WTC11 (cell line): ENCODE measurements around the gene SLC47A2. TPM values are rescaled to one million over a fixed set of nuclear protein-coding genes. Genes with fewer than 3 reads are reported as not detected.

Experiments used
- ATAC-seq: fragments of 200-7000 bp; cut with Tn5 transposase; 2 replicates; pipeline ENCODE4 v1.10.0; 2021; ENCODE audit warnings: mild to moderate bottlenecking, moderate library complexity
- CTCF ChIA-PET: fragments of 300-600 bp; sonication (Branson Sonifier 250); formaldehyde crosslinking; loops from one replicate; lab custom pipeline; 2021; ENCODE audit warnings: antibody characterized with exemption; lab: Charles Lee
- POLR2A ChIA-PET: fragments of 350-600 bp; sonication (Branson Sonifier 250); formaldehyde crosslinking; loops from one replicate; lab custom pipeline; 2021; ENCODE audit warnings: antibody characterized with exemption; lab: Charles Lee
- DNase-seq: peaks from one replicate; pipeline ENCODE4 v3.0.0; 2021; ENCODE audit warnings: low spot score
- H3K27ac Mint-ChIP-seq: 2 replicates; pipeline ENCODE4 v1.8.0; 2021; ENCODE audit warnings: mixed read lengths
- H3K27me3 Mint-ChIP-seq: 2 replicates; pipeline ENCODE4 v1.8.0; 2021; ENCODE audit warnings: low read depth, mild to moderate bottlenecking, moderate library complexity, mixed read lengths
- H3K36me3 Mint-ChIP-seq: 2 replicates; pipeline ENCODE4 v1.8.0; 2021; ENCODE audit warnings: mixed read lengths
- H3K4me1 Mint-ChIP-seq: 2 replicates; pipeline ENCODE4 v1.8.0; 2022; ENCODE audit warnings: mixed read lengths
- H3K4me3 Mint-ChIP-seq: 2 replicates; pipeline ENCODE4 v1.8.0; 2021; ENCODE audit warnings: mild to moderate bottlenecking, moderate library complexity, mixed read lengths
- H3K9me3 Mint-ChIP-seq: 2 replicates; pipeline ENCODE4 v1.8.0; 2021; ENCODE audit warnings: mixed read lengths
- ESRRA ChIP-seq: sonication (generic); formaldehyde crosslinking; IDR thresholded peaks from 2 replicates; pipeline ENCODE4 v1.8.1; 2022; ENCODE audit warnings: mild to moderate bottlenecking, missing genetic modification reagents, borderline replicate concordance
- ETV6 ChIP-seq: sonication (generic); formaldehyde crosslinking; IDR thresholded peaks from 2 replicates; pipeline ENCODE4 v1.8.1; 2022; ENCODE audit warnings: mild to moderate bottlenecking, missing genetic modification reagents
- FOXK1 ChIP-seq: sonication (generic); formaldehyde crosslinking; IDR thresholded peaks from 2 replicates; pipeline ENCODE4 v1.8.0; 2022; ENCODE audit warnings: mild to moderate bottlenecking, moderate library complexity, missing genetic modification reagents
- IRF2 ChIP-seq: sonication (generic); formaldehyde crosslinking; IDR thresholded peaks from 2 replicates; pipeline ENCODE4 v1.8.0; 2022; ENCODE audit warnings: low read depth, missing genetic modification reagents, borderline replicate concordance
- JUN ChIP-seq: sonication (generic); formaldehyde crosslinking; IDR thresholded peaks from 2 replicates; pipeline ENCODE4 v1.8.0; 2023; ENCODE audit warnings: mild to moderate bottlenecking, missing genetic modification reagents
- MYBL2 ChIP-seq: sonication (generic); formaldehyde crosslinking; IDR thresholded peaks from 2 replicates; pipeline ENCODE4 v1.8.1; 2023; ENCODE audit warnings: mild to moderate bottlenecking, moderate library complexity, missing genetic modification reagents
- NFATC4 ChIP-seq: fragments of 250-450 bp; sonication (Bioruptor Pico); IDR thresholded peaks from 2 replicates; pipeline ENCODE4 v1.9.0; 2021; ENCODE audit warnings: mild to moderate bottlenecking
- NFYB ChIP-seq: sonication (generic); formaldehyde crosslinking; conservative IDR thresholded peaks from 2 replicates; pipeline ENCODE4 v1.8.0; 2022; ENCODE audit warnings: low read depth, missing genetic modification reagents
- NR1H2 ChIP-seq: sonication (generic); formaldehyde crosslinking; IDR thresholded peaks from 2 replicates; pipeline ENCODE4 v1.9.0; 2021; ENCODE audit warnings: mild to moderate bottlenecking, moderate library complexity, missing genetic modification reagents
- NR3C1 ChIP-seq: sonication (generic); formaldehyde crosslinking; conservative IDR thresholded peaks from 2 replicates; pipeline ENCODE4 v1.8.1; 2023; ENCODE audit warnings: low read depth, mild to moderate bottlenecking, missing genetic modification reagents
- RELA ChIP-seq: sonication (generic); formaldehyde crosslinking; IDR thresholded peaks from 2 replicates; pipeline ENCODE4 v1.8.1; 2022; ENCODE audit warnings: missing genetic modification reagents, mild to moderate bottlenecking, borderline replicate concordance
- RORB ChIP-seq: fragments of 250-450 bp; sonication (Bioruptor Pico); IDR thresholded peaks from 2 replicates; pipeline ENCODE4 v1.9.0; 2021; ENCODE audit warnings: mild to moderate bottlenecking
- STAT6 ChIP-seq: sonication (generic); formaldehyde crosslinking; conservative IDR thresholded peaks from 2 replicates; pipeline ENCODE4 v1.8.1; 2023; ENCODE audit warnings: mild to moderate bottlenecking, low read depth, missing genetic modification reagents, moderate library complexity
- ZNF121 ChIP-seq: sonication (generic); formaldehyde crosslinking; IDR thresholded peaks from 2 replicates; pipeline ENCODE4 v1.8.0; 2023; ENCODE audit warnings: missing genetic modification reagents
- ZNF263 ChIP-seq: sonication (generic); formaldehyde crosslinking; IDR thresholded peaks from 2 replicates; pipeline ENCODE4 v1.8.1; 2022; ENCODE audit warnings: low read depth, mild to moderate bottlenecking, moderate library complexity, missing genetic modification reagents
- ZNF317 ChIP-seq: sonication (generic); formaldehyde crosslinking; IDR thresholded peaks from 2 replicates; pipeline ENCODE4 v1.8.1; 2023; ENCODE audit warnings: low read depth, mild to moderate bottlenecking, moderate library complexity, missing genetic modification reagents, borderline replicate concordance
- ZNF423 ChIP-seq: fragments of 250-450 bp; sonication (Bioruptor Pico); IDR thresholded peaks from 2 replicates; pipeline ENCODE4 v2.1.2; 2022; ENCODE audit warnings: mild to moderate bottlenecking, moderate library complexity
- ZNF425 ChIP-seq: fragments of 250-450 bp; sonication (Bioruptor Pico); conservative IDR thresholded peaks from 2 replicates; pipeline ENCODE4 v1.9.0; 2021; ENCODE audit warnings: mild to moderate bottlenecking
- ZSCAN18 ChIP-seq: fragments of 250-450 bp; sonication (Bioruptor Pico); IDR thresholded peaks from 2 replicates; pipeline ENCODE4 v2.1.2; 2022; ENCODE audit warnings: mild to moderate bottlenecking, moderate library complexity
- total RNA-seq: library from RNA; stranded (reverse); gene quantifications from 3 replicates; pipeline ENCODE4 v1.2.3, GENCODE V29; 2021
- TF ChIP-seq, protein P1 (sequence below): sonication (generic); formaldehyde crosslinking; IDR thresholded peaks from 2 replicates; pipeline ENCODE4 v1.8.0; 2022; ENCODE audit warnings: mild to moderate bottlenecking, missing genetic modification reagents
- TF ChIP-seq, protein P2 (sequence below): fragments of 250-450 bp; sonication (Bioruptor Pico); IDR thresholded peaks from 2 replicates; pipeline ENCODE4 v1.9.0; 2021; ENCODE audit warnings: moderate library complexity, mild to moderate bottlenecking, inconsistent platforms, borderline replicate concordance
- TF ChIP-seq, protein P3 (sequence below): sonication (generic); formaldehyde crosslinking; IDR thresholded peaks from 2 replicates; pipeline ENCODE4 v1.8.0; 2022; ENCODE audit warnings: mild to moderate bottlenecking, missing genetic modification reagents

The SLC47A2 gene
- total RNA-seq, 1 experiment from 2014 or later, result not detected

GRCh38 chr17:19652595-19652994 is 63.8 kb downstream of the SLC47A2 start:
- no peak for TF ChIP-seq NFYB (CRISPR knock-in tag)
- TF ChIP-seq ZNF423 (CRISPR knock-in tag), result no peak
- no peak for TF ChIP-seq MYBL2 (CRISPR knock-in tag)
- no peak for TF ChIP-seq ZNF317 (CRISPR knock-in tag)
- no peak for TF ChIP-seq ZNF263
- no peak for TF ChIP-seq ZNF121
- no peak for TF ChIP-seq NR3C1 (CRISPR knock-in tag)
- TF ChIP-seq, protein P1, sequence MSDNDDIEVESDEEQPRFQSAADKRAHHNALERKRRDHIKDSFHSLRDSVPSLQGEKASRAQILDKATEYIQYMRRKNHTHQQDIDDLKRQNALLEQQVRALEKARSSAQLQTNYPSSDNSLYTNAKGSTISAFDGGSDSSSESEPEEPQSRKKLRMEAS (CRISPR knock-in tag), result no peak
- no peak for TF ChIP-seq ZNF425 (CRISPR knock-in tag)
- no peak for TF ChIP-seq IRF2 (CRISPR knock-in tag)
- TF ChIP-seq JUN (CRISPR knock-in tag), result no peak
- ChIA-PET CTCF (interaction anchor here (0.9 to 1.5 kb wide), 4 partner anchors 66 to 290 kb away, joined by 3 to 4 read pairs (median 3); partner anchors contain the start of gene B9D1), POLR2A (no interaction called here)
- Mint-ChIP-seq H3K4me3 (no peak overlapping the region), H3K4me1 (peaks cover 31% of the 10 kb centered on the region), H3K36me3 (peaks cover 60% of the 10 kb centered on the region), H3K9me3 (peaks cover 27% of the 10 kb centered on the region), H3K27me3 (peaks cover 4% of the 10 kb centered on the region), H3K27ac (no peak overlapping the region)
- no peak for ATAC-seq
- DNase-seq, result no peak

DNA sequence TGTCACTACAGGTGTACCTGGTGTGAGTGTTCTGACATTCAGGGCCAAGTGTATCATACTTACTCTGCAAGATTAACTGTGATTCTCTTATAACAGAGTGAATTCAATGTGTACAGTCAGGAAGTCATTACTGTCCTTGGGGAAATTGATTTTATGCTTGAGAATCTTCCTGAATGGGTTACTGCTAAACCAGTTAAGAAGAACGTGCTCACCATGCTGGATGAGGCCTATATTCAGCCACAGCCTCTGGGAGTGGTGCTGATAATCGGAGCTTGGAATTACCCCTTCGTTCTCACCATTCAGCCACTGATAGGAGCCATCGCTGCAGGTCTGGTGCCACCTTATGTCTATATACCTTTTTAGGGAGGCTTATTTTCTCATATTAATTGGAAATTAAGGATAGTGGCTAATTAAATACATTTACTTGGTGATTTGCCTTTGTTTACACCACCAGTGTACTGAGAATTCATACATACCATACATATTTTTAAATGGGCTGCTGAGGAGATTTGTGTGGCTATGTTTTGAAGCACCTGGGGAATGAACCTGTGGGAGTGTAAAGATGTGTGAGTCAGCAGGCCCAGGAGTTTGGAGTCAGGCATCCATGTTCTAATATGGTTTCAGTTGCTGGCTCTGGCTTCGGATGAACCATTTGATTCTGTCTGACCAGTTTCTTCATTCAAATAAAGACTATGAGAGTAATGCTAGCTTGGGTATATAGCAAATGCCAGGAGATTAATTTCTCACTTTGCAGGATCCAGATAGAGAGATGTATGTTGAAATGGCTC is 64.7 kb downstream of the SLC47A2 start:
- TF ChIP-seq IRF2 (CRISPR knock-in tag), result no peak
- TF ChIP-seq ZSCAN18 (CRISPR knock-in tag), result no peak
- TF ChIP-seq, protein P2, sequence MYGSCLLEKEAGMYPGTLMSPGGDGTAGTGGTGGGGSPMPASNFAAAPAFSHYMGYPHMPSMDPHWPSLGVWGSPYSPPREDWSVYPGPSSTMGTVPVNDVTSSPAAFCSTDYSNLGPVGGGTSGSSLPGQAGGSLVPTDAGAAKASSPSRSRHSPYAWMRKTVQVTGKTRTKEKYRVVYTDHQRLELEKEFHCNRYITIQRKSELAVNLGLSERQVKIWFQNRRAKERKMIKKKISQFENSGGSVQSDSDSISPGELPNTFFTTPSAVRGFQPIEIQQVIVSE (CRISPR knock-in tag), result no peak
- TF ChIP-seq, protein P1 (CRISPR knock-in tag), result no peak
- no peak for TF ChIP-seq NFATC4 (CRISPR knock-in tag)
- TF ChIP-seq ESRRA (CRISPR knock-in tag), result no peak
- TF ChIP-seq ZNF263, result no peak
- TF ChIP-seq, protein P3, sequence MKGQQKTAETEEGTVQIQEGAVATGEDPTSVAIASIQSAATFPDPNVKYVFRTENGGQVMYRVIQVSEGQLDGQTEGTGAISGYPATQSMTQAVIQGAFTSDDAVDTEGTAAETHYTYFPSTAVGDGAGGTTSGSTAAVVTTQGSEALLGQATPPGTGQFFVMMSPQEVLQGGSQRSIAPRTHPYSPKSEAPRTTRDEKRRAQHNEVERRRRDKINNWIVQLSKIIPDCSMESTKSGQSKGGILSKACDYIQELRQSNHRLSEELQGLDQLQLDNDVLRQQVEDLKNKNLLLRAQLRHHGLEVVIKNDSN (CRISPR knock-in tag), result no peak
- no peak for TF ChIP-seq RELA (CRISPR knock-in tag)
- no peak for TF ChIP-seq STAT6 (CRISPR knock-in tag)
- no peak for TF ChIP-seq RORB (CRISPR knock-in tag)
- no peak for TF ChIP-seq ETV6 (CRISPR knock-in tag)
- TF ChIP-seq FOXK1 (CRISPR knock-in tag), result no peak
- TF ChIP-seq NR1H2 (CRISPR knock-in tag), result no peak
- Mint-ChIP-seq H3K27me3 (peaks cover 6% of the 10 kb centered on the region), H3K4me3 (no peak overlapping the region), H3K27ac (no peak overlapping the region), H3K4me1 (peaks cover 40% of the 10 kb centered on the region), H3K36me3 (peaks cover 52% of the 10 kb centered on the region), H3K9me3 (peaks cover 27% of the 10 kb centered on the region)
- ChIA-PET POLR2A (no interaction called here), CTCF (interaction anchor here (1.0 to 1.5 kb wide), 4 partner anchors 67 to 289 kb away, joined by 3 to 4 read pairs (median 3); partner anchors contain the start of gene B9D1)
- DNase-seq (no peak), ATAC-seq (no peak)
